Ovary (tissue), 9 donors: ENCODE results near the gene PGAM5. TPM values are rescaled to one million over a fixed set of nuclear protein-coding genes. Genes with fewer than 3 reads are reported as not detected.

Source experiments
- DNase-seq, 5 donors: peaks; one replicate each; pipeline ENCODE4 v3.0.0-alpha.2; 2019 to 2020
- H3K27ac ChIP-seq, 2 donors: fragments of 200-600 bp; one replicate each; pipeline versions ENCODE4 v1.5.1 to v1.8.0; 2019 to 2022
- H3K27me3 ChIP-seq: fragments of 200-600 bp; one replicate; pipeline ENCODE4 v1.8.0; 2022
- H3K36me3 ChIP-seq: fragments of 200-600 bp; sonication (generic); one replicate; pipeline ENCODE4 v1.5.1; 2019
- H3K4me1 ChIP-seq: one replicate; pipeline ENCODE4 v1.8.1; 2013; ENCODE audit warnings: mild to moderate bottlenecking, moderate library complexity; ENCODE audit not compliant: insufficient read depth
- H3K4me3 ChIP-seq: fragments of 200-600 bp; sonication (generic); one replicate; pipeline ENCODE4 v1.5.1; 2017
- H3K9me3 ChIP-seq, 2 donors: fragments of 200-600 bp in 1 of 2; sonication (generic) in 1 of 2; one replicate each; pipeline versions ENCODE4 v1.5.1 to v1.8.1; 2013 to 2019; ENCODE audit warnings: mild to moderate bottlenecking in 1 of 2, moderate library complexity in 1 of 2
- EP300 ChIP-seq: sonication (generic); formaldehyde crosslinking; IDR thresholded peaks from one replicate; pipeline ENCODE4 v1.6.1; 2017; ENCODE audit warnings: antibody characterized with exemption
- POLR2A ChIP-seq: fragments of 450-650 bp; IDR thresholded peaks from one replicate; pipeline ENCODE4 v1.6.1; 2017; ENCODE audit warnings: antibody characterized with exemption, mild to moderate bottlenecking, moderate library complexity
- WGBS, 3 donors: extraction: QIAGEN DNeasy Blood & Tissue Kit in 1 of 3; methylation state at CpG; one replicate each; pipeline versions ENCODE4 v1.1.5 to v1.1.7; 2013 to 2017; 5-methylcytosine and 5-hydroxymethylcytosine counted together
- intact Hi-C, 4 donors: fragments of 100-400 bp; cut with DNase I; formaldehyde crosslinking; loops; one replicate each; pipeline versions ENCODE4 v1.11.0 to v1.15.1; 2022 to 2023
- polyA plus RNA-seq, 2 donors: library from polyadenylated mRNA; stranded (reverse); fragments of 200-250 nt in 1 of 2; fragments of 350-450 nt in 1 of 2; fragmentation: Illumina TruSeq in 1 of 2; extraction: RNeasy Lipid Tissue Mini Kit (QIAGEN cat#74804) in 1 of 2; gene quantifications; one replicate each; pipeline ENCODE4 v1.2.3, GENCODE V29; 2013 to 2014
- total RNA-seq, 7 donors: library from RNA; depleted of rRNA in 2 of 7; stranded (reverse); fragments of >200 nt in 2 of 7; fragmentation: NEBNext Ultra II Directional in 3 of 7; extraction: Animal tissue kit (Norgen Biotek cat#: 25700) in 3 of 7; gene quantifications; one replicate each; pipeline versions ENCODE4 v1.1.0 to v1.2.4, GENCODE V29; 2016 to 2023
- TF ChIP-seq, protein P1 (sequence below), 3 donors: fragments of 450-650 bp in 2 of 3; fragments of 200-600 bp in 1 of 3; IDR thresholded peaks; one replicate each; pipeline versions ENCODE4 v1.5.1 to v1.8.0; 2016 to 2022; ENCODE audit warnings: antibody characterized with exemption in 3 of 3, mild to moderate bottlenecking in 1 of 3
- donor health status: DM: no; HTN: no; CAD: no; lungs with moderate emphysema.
- donor health status: DM: no; HTN: no; CAD: no.
- donor health status: Bipolar disorder and iron deficiency.
- donor health status: DM: yes; HTN: yes; CAD: no.
- donor health status: DM: no; HTN: no; CAD: no.
- donor health status: DM: yes; HTN: yes; CAD: no.

The PGAM5 gene
- total and polyA plus RNA-seq, 9 donors, result 8.0 to 33.9 (median 18.9) TPM

DNA sequence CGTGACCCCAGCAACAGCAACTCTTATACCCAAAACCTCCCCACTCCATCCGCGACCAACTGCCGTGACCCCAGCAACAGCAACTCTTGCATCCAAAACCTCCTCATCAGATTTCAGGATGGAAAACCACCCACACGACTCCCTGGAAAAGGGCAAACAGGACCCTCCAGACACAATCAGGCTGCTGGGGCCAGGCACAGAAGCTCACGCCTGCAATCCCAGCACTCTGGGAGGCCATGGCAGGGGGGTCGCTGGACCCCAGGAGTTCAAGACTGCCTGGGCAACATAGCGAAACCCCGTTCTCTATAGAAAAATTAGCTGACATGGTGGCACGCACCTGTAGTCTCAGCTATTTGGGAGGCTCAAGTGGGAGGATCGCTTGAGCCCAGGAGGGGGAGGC is 19.7 kb downstream of the PGAM5 start:
- Histone ChIP-seq H3K36me3 (no peaks in the 10 kb centered on the region), H3K27me3 (no peaks in the 10 kb centered on the region), H3K27ac (no peak overlapping the region), H3K9me3 (no peaks in the 10 kb centered on the region), H3K4me1 (peaks cover 2% of the 10 kb centered on the region), H3K4me3 (no peak overlapping the region)
- no peak for DNase-seq
- intact Hi-C loops, result no loop called here
- 90 to 96% (median 92%) methylated on average over 11 of the region's 11 CpGs for WGBS, 3 donors
- TF ChIP-seq EP300 (no peak), POLR2A (no peak)
- TF ChIP-seq, protein P1, sequence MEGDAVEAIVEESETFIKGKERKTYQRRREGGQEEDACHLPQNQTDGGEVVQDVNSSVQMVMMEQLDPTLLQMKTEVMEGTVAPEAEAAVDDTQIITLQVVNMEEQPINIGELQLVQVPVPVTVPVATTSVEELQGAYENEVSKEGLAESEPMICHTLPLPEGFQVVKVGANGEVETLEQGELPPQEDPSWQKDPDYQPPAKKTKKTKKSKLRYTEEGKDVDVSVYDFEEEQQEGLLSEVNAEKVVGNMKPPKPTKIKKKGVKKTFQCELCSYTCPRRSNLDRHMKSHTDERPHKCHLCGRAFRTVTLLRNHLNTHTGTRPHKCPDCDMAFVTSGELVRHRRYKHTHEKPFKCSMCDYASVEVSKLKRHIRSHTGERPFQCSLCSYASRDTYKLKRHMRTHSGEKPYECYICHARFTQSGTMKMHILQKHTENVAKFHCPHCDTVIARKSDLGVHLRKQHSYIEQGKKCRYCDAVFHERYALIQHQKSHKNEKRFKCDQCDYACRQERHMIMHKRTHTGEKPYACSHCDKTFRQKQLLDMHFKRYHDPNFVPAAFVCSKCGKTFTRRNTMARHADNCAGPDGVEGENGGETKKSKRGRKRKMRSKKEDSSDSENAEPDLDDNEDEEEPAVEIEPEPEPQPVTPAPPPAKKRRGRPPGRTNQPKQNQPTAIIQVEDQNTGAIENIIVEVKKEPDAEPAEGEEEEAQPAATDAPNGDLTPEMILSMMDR (IDR thresholded peaks at IDR 0.05), result no peak

DNA sequence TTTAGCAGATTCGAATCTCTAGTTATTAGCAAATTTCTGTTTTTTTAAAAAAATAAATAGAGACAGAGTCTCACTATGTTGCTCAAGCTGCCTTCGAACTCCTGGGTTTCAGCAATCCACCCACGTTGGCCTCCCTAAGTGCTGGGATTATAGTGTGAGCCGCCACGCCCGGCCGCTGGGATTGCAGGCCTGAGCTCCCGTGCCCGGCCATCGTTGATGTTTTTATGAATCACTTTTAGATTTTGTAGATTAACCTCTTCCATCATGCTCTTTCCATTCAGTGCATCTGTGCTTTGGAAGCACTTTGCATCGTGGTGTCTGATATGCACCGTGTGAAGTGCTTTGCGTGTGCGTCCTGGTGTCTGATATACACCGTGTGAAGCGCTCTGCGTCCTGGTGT is 20.9 kb downstream of the PGAM5 start:
- 87 to 93% (median 89%) methylated on average over 17 of the region's 17 CpGs for WGBS, 3 donors
- Histone ChIP-seq H3K4me3 (no peak overlapping the region), H3K4me1 (peaks cover 2% of the 10 kb centered on the region), H3K36me3 (no peaks in the 10 kb centered on the region), H3K27ac (no peak overlapping the region), H3K9me3 (no peaks in the 10 kb centered on the region), H3K27me3 (no peaks in the 10 kb centered on the region)
- DNase-seq, result no peak
- TF ChIP-seq EP300, result no peak
- TF ChIP-seq, protein P1 (IDR thresholded peaks at IDR 0.05), result no peak
- no peak for TF ChIP-seq POLR2A
- intact Hi-C loops, result no loop called here

DNA sequence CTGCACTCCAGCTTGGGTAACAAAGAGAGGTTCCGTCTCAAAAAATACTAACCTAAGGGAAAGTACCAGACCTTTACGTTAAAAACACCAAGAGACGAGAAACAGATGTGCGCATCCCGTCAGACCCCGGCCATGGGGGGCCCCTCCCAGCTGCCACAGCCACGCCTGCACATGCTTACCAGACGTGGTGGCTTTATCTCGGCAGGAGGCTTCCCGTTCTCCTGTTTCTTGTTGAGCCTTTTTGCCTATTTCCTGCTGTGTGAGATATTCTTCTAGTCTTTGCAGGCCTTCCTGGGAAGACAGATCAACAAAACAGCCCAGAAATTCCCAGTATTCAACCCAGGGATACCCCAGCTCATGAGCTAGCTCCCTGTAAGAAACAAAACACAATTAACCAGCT is 23.6 kb downstream of the PGAM5 start:
- 63 to 72% (median 71%) methylated on average over 10 of the region's 10 CpGs for WGBS, 3 donors
- Histone ChIP-seq H3K27ac (no peak overlapping the region), H3K9me3 (no peaks in the 10 kb centered on the region), H3K27me3 (no peaks in the 10 kb centered on the region), H3K4me3 (no peak overlapping the region), H3K4me1 (peaks cover 2% of the 10 kb centered on the region), H3K36me3 (no peaks in the 10 kb centered on the region)
- TF ChIP-seq, protein P1 (IDR thresholded peaks at IDR 0.05), result no peak
- TF ChIP-seq POLR2A (no peak), EP300 (no peak)
- no peak for DNase-seq
- intact Hi-C loops, result no loop called here

DNA sequence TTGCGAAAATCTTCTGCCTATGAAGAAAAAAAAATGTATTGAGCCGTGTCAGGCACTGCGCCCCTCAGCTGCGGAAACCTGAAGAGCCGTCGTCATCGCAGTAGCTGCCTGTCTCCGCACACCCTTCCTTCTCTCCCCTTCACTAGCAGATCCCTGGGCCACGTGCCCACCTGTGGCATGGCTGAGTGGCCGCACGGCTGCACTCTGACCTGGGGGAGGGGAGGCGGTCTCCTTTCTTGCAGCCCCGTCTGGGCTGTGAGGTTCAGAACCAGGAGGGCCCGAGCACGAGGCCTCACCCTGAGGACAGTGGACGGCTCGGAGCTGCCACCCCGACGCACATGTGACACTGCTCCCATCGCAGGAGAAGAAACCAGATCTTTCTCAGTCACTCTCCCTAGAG is 24.9 kb downstream of the PGAM5 start:
- H3K4me3 ChIP-seq, result no peak overlapping the region
- no peaks in the 10 kb centered on the region for H3K9me3 ChIP-seq
- H3K27me3 ChIP-seq, result no peaks in the 10 kb centered on the region
- H3K4me1 ChIP-seq, result no peaks in the 10 kb centered on the region
- TF ChIP-seq, protein P1 (IDR thresholded peaks at IDR 0.05), result no peak
- TF ChIP-seq EP300 (no peak), POLR2A (no peak)
- H3K36me3 ChIP-seq, result no peaks in the 10 kb centered on the region
- H3K27ac ChIP-seq, result no peak overlapping the region
- WGBS, 3 donors, result 84 to 89% (median 89%) methylated on average over 20 of the region's 20 CpGs
- intact Hi-C loops, result no loop called here
- DNase-seq, result no peak

DNA sequence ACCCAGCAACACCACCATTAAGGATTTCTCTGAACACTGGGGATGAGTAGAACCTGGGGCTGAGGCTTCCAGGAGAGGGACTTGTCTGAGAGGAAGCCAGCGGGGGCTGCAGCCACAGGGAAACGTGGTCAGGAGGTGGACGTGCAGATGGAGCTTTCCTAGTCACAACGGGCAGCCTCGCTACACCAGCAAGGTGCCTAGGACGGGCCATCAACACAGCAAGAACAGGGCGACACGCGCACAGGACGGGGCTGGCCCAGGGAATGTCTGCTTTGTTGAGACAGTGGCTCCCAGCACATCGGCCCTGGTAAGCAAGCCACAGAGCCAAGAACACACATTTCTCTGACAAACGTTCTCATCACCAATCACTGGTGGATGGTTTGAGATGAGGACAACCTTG is 25.7 kb downstream of the PGAM5 start:
- TF ChIP-seq, protein P1 (IDR thresholded peaks at IDR 0.05), result no peak
- TF ChIP-seq EP300, result no peak
- TF ChIP-seq POLR2A, result no peak
- no peak overlapping the region for H3K27ac ChIP-seq
- 88 to 94% (median 90%) methylated on average over 12 of the region's 12 CpGs for WGBS, 3 donors
- H3K36me3 ChIP-seq, result no peaks in the 10 kb centered on the region
- intact Hi-C loops, result no loop called here
- no peak for DNase-seq
- H3K4me3 ChIP-seq, result no peak overlapping the region
- H3K27me3 ChIP-seq, result no peaks in the 10 kb centered on the region
- no peaks in the 10 kb centered on the region for H3K9me3 ChIP-seq
- no peaks in the 10 kb centered on the region for H3K4me1 ChIP-seq
